Testis (tissue), 2 donors: ENCODE measurements around the gene NRTN.

ENCODE experiments used
- POLR2A ChIP-seq: fragments of 450-650 bp; IDR thresholded peaks from one replicate; pipeline ENCODE4 v1.6.1; 2017; ENCODE audit warnings: antibody characterized with exemption, mild to moderate bottlenecking, moderate library complexity
- TF ChIP-seq, protein P1 (sequence below), 3 experiments: fragments of 450-650 bp in 2 of 3; fragments of 200-600 bp in 1 of 3; sonication (generic) in 1 of 3; IDR thresholded peaks; one replicate each; pipeline ENCODE4 v1.5.1; 2016 to 2019; ENCODE audit warnings: antibody characterized with exemption in 3 of 3, mild to moderate bottlenecking in 2 of 3, moderate library complexity in 1 of 3

- TF ChIP-seq, protein P1, sequence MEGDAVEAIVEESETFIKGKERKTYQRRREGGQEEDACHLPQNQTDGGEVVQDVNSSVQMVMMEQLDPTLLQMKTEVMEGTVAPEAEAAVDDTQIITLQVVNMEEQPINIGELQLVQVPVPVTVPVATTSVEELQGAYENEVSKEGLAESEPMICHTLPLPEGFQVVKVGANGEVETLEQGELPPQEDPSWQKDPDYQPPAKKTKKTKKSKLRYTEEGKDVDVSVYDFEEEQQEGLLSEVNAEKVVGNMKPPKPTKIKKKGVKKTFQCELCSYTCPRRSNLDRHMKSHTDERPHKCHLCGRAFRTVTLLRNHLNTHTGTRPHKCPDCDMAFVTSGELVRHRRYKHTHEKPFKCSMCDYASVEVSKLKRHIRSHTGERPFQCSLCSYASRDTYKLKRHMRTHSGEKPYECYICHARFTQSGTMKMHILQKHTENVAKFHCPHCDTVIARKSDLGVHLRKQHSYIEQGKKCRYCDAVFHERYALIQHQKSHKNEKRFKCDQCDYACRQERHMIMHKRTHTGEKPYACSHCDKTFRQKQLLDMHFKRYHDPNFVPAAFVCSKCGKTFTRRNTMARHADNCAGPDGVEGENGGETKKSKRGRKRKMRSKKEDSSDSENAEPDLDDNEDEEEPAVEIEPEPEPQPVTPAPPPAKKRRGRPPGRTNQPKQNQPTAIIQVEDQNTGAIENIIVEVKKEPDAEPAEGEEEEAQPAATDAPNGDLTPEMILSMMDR (IDR thresholded peaks at IDR 0.05), result no peak
- no peak for TF ChIP-seq POLR2A
Observed at GRCh38 chr19:5827342-5827890, 22.5 kb downstream of the NRTN start.
